ENCODE measurements around the gene SRGAP2B. TPM values are rescaled to one million over a fixed set of nuclear protein-coding genes. Genes with fewer than 3 reads are reported as not detected.
"Not testable (repeated sequence)": the region's sequence is repeated elsewhere in the genome, so short reads cannot be mapped to it uniquely, and the experiment has no call there.

Gene SRGAP2B
- total and polyA plus RNA-seq, 2 donors = 7.0 to 10.3 TPM

- H3K27ac ChIP-seq (ENCODE audit: low read depth in 1 of 2, low read length in 1 of 2); H3K36me3 ChIP-seq (ENCODE audit: control insufficient read depth in 2 of 2, insufficient read depth in 2 of 2, low read length in 1 of 2); H3K4me1 ChIP-seq (ENCODE audit: control insufficient read depth in 2 of 2, insufficient read depth in 2 of 2, low read length in 2 of 2); H3K4me3 ChIP-seq (ENCODE audit: low read length in 2 of 2); DNase-seq (ENCODE audit: low read depth in 6 of 9, low spot score in 9 of 9); H3K9me3 ChIP-seq (ENCODE audit: control insufficient read depth in 2 of 2, insufficient read depth in 1 of 2, low read length in 1 of 2); H3K27me3 ChIP-seq (ENCODE audit: control insufficient read depth in 2 of 2, insufficient read depth in 1 of 2, low read length in 1 of 2): not testable (repeated sequence)
- WGBS = no CpG with 5 or more reads among the region's 46 CpGs
These were observed 395 bp downstream of the SRGAP2B start for GRCh38 chr1:145094655-145095211.

GRCh38 chr1:145093517-145094149, 1.5 kb downstream of the SRGAP2B start:
- H3K9me3 ChIP-seq (ENCODE audit: control insufficient read depth in 2 of 2, insufficient read depth in 1 of 2, low read length in 1 of 2); H3K36me3 ChIP-seq (ENCODE audit: control insufficient read depth in 2 of 2, insufficient read depth in 2 of 2, low read length in 1 of 2); H3K27ac ChIP-seq (ENCODE audit: low read depth in 1 of 2, low read length in 1 of 2); H3K27me3 ChIP-seq (ENCODE audit: control insufficient read depth in 2 of 2, insufficient read depth in 1 of 2, low read length in 1 of 2); H3K4me1 ChIP-seq (ENCODE audit: control insufficient read depth in 2 of 2, insufficient read depth in 2 of 2, low read length in 2 of 2); H3K4me3 ChIP-seq (ENCODE audit: low read length in 2 of 2): not testable (repeated sequence)
- DNase-seq (ENCODE audit: low read depth in 6 of 9, low spot score in 9 of 9) = peak in 2 of 9 donors; percentile 0
- WGBS = 2% methylated on average over 19 of the region's 47 CpGs

- not testable (repeated sequence) for H3K4me3 ChIP-seq (ENCODE audit: low read length in 2 of 2); DNase-seq (ENCODE audit: low read depth in 6 of 9, low spot score in 9 of 9); H3K27me3 ChIP-seq (ENCODE audit: control insufficient read depth in 2 of 2, insufficient read depth in 1 of 2, low read length in 1 of 2); H3K27ac ChIP-seq (ENCODE audit: low read depth in 1 of 2, low read length in 1 of 2); H3K4me1 ChIP-seq (ENCODE audit: control insufficient read depth in 2 of 2, insufficient read depth in 2 of 2, low read length in 2 of 2); H3K9me3 ChIP-seq (ENCODE audit: control insufficient read depth in 2 of 2, insufficient read depth in 1 of 2, low read length in 1 of 2); H3K36me3 ChIP-seq (ENCODE audit: control insufficient read depth in 2 of 2, insufficient read depth in 2 of 2, low read length in 1 of 2)
- WGBS = 97% methylated on average over 3 of the region's 7 CpGs
These were observed 12.5 kb downstream of the SRGAP2B start for GRCh38 chr1:145082483-145083255.

GRCh38 chr1:145080193-145080592, 14.9 kb downstream of the SRGAP2B start:
- not testable (repeated sequence) for H3K27ac ChIP-seq (ENCODE audit: low read depth in 1 of 2, low read length in 1 of 2); H3K4me1 ChIP-seq (ENCODE audit: control insufficient read depth in 2 of 2, insufficient read depth in 2 of 2, low read length in 2 of 2); H3K36me3 ChIP-seq (ENCODE audit: control insufficient read depth in 2 of 2, insufficient read depth in 2 of 2, low read length in 1 of 2); H3K9me3 ChIP-seq (ENCODE audit: control insufficient read depth in 2 of 2, insufficient read depth in 1 of 2, low read length in 1 of 2); H3K27me3 ChIP-seq (ENCODE audit: control insufficient read depth in 2 of 2, insufficient read depth in 1 of 2, low read length in 1 of 2); DNase-seq (ENCODE audit: low read depth in 6 of 9, low spot score in 9 of 9); H3K4me3 ChIP-seq (ENCODE audit: low read length in 2 of 2)
- WGBS = 74% methylated on average over 2 of the region's 3 CpGs

- H3K4me3 ChIP-seq (ENCODE audit: low read length in 2 of 2); H3K27ac ChIP-seq (ENCODE audit: low read depth in 1 of 2, low read length in 1 of 2); H3K9me3 ChIP-seq (ENCODE audit: control insufficient read depth in 2 of 2, insufficient read depth in 1 of 2, low read length in 1 of 2); DNase-seq (ENCODE audit: low read depth in 6 of 9, low spot score in 9 of 9); H3K27me3 ChIP-seq (ENCODE audit: control insufficient read depth in 2 of 2, insufficient read depth in 1 of 2, low read length in 1 of 2); H3K36me3 ChIP-seq (ENCODE audit: control insufficient read depth in 2 of 2, insufficient read depth in 2 of 2, low read length in 1 of 2); H3K4me1 ChIP-seq (ENCODE audit: control insufficient read depth in 2 of 2, insufficient read depth in 2 of 2, low read length in 2 of 2): not testable (repeated sequence)
- WGBS = 79% methylated on average over 2 of the region's 2 CpGs
These were observed 15.4 kb downstream of the SRGAP2B start for GRCh38 chr1:145079737-145080136.

- DNase-seq (ENCODE audit: low read depth in 6 of 9, low spot score in 9 of 9); H3K9me3 ChIP-seq (ENCODE audit: control insufficient read depth in 2 of 2, insufficient read depth in 1 of 2, low read length in 1 of 2); H3K27me3 ChIP-seq (ENCODE audit: control insufficient read depth in 2 of 2, insufficient read depth in 1 of 2, low read length in 1 of 2); H3K4me3 ChIP-seq (ENCODE audit: low read length in 2 of 2); H3K27ac ChIP-seq (ENCODE audit: low read depth in 1 of 2, low read length in 1 of 2); H3K4me1 ChIP-seq (ENCODE audit: control insufficient read depth in 2 of 2, insufficient read depth in 2 of 2, low read length in 2 of 2); H3K36me3 ChIP-seq (ENCODE audit: control insufficient read depth in 2 of 2, insufficient read depth in 2 of 2, low read length in 1 of 2): not testable (repeated sequence)
- no CpG with 5 or more reads among the region's 5 CpGs for WGBS
These were observed 16.2 kb downstream of the SRGAP2B start for GRCh38 chr1:145078787-145079370.

- H3K9me3 ChIP-seq (ENCODE audit: control insufficient read depth in 2 of 2, insufficient read depth in 1 of 2, low read length in 1 of 2); DNase-seq (ENCODE audit: low read depth in 6 of 9, low spot score in 9 of 9); H3K27me3 ChIP-seq (ENCODE audit: control insufficient read depth in 2 of 2, insufficient read depth in 1 of 2, low read length in 1 of 2); H3K4me1 ChIP-seq (ENCODE audit: control insufficient read depth in 2 of 2, insufficient read depth in 2 of 2, low read length in 2 of 2); H3K36me3 ChIP-seq (ENCODE audit: control insufficient read depth in 2 of 2, insufficient read depth in 2 of 2, low read length in 1 of 2); H3K27ac ChIP-seq (ENCODE audit: low read depth in 1 of 2, low read length in 1 of 2); H3K4me3 ChIP-seq (ENCODE audit: low read length in 2 of 2): not testable (repeated sequence)
- WGBS = no CpG with 5 or more reads among the region's 11 CpGs
These were observed 17.0 kb downstream of the SRGAP2B start for GRCh38 chr1:145077872-145078786.

GRCh38 chr1:145076877-145077276, 18.3 kb downstream of the SRGAP2B start:
- H3K36me3 ChIP-seq (ENCODE audit: control insufficient read depth in 2 of 2, insufficient read depth in 2 of 2, low read length in 1 of 2); H3K27me3 ChIP-seq (ENCODE audit: control insufficient read depth in 2 of 2, insufficient read depth in 1 of 2, low read length in 1 of 2); DNase-seq (ENCODE audit: low read depth in 6 of 9, low spot score in 9 of 9); H3K4me3 ChIP-seq (ENCODE audit: low read length in 2 of 2); H3K9me3 ChIP-seq (ENCODE audit: control insufficient read depth in 2 of 2, insufficient read depth in 1 of 2, low read length in 1 of 2); H3K27ac ChIP-seq (ENCODE audit: low read depth in 1 of 2, low read length in 1 of 2); H3K4me1 ChIP-seq (ENCODE audit: control insufficient read depth in 2 of 2, insufficient read depth in 2 of 2, low read length in 2 of 2): not testable (repeated sequence)
- WGBS = no CpG with 5 or more reads among the region's 3 CpGs
